Measurements from ENCODE around the gene ARHGAP12.

ARHGAP12 gene

DNA sequence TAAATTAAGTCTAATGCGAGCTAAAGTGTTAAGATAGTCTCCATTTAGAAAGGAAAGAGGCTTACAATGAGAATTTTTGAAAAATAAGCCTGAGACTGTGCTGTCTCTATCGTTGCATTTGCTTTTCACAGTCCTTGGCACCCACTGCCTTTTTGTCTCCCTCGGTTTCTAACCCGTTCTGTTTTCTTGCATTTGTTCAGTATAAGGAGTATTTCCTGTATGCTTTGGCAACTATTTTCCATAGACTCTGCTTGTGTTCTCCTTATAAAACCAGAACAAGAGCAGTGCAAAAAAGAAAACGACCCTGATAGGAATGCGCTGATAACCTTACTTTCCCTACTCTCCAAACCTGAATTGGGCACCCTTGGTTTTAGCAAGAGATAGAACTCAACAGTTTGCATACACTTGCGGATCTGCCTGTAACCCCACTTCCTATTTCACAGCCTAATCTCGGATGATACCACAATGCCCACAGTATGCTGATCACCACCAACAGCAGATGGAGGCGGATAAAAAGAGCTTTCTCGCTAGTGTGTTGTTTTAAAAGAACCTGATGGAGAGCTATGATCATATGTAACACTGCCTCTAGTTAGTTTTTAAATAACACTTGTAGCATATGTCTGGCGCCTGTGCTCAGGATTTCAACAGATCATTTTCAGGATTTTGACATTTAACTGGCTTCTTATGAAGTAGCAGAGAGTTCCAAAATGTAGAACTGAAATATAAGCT, 1.6 kb upstream of the ARHGAP12 start:
- peak; percentile 20 for DNase-seq (ENCODE audit: low read depth)
- TF ChIP-seq, protein P1, sequence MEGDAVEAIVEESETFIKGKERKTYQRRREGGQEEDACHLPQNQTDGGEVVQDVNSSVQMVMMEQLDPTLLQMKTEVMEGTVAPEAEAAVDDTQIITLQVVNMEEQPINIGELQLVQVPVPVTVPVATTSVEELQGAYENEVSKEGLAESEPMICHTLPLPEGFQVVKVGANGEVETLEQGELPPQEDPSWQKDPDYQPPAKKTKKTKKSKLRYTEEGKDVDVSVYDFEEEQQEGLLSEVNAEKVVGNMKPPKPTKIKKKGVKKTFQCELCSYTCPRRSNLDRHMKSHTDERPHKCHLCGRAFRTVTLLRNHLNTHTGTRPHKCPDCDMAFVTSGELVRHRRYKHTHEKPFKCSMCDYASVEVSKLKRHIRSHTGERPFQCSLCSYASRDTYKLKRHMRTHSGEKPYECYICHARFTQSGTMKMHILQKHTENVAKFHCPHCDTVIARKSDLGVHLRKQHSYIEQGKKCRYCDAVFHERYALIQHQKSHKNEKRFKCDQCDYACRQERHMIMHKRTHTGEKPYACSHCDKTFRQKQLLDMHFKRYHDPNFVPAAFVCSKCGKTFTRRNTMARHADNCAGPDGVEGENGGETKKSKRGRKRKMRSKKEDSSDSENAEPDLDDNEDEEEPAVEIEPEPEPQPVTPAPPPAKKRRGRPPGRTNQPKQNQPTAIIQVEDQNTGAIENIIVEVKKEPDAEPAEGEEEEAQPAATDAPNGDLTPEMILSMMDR (IDR thresholded peaks at IDR 0.05; ENCODE audit: low read length, missing control alignments), result no peak
- H3K4me3 ChIP-seq (replicated peaks; ENCODE audit: low read depth, low read length), result peak overlapping the region; percentile 79

DNA sequence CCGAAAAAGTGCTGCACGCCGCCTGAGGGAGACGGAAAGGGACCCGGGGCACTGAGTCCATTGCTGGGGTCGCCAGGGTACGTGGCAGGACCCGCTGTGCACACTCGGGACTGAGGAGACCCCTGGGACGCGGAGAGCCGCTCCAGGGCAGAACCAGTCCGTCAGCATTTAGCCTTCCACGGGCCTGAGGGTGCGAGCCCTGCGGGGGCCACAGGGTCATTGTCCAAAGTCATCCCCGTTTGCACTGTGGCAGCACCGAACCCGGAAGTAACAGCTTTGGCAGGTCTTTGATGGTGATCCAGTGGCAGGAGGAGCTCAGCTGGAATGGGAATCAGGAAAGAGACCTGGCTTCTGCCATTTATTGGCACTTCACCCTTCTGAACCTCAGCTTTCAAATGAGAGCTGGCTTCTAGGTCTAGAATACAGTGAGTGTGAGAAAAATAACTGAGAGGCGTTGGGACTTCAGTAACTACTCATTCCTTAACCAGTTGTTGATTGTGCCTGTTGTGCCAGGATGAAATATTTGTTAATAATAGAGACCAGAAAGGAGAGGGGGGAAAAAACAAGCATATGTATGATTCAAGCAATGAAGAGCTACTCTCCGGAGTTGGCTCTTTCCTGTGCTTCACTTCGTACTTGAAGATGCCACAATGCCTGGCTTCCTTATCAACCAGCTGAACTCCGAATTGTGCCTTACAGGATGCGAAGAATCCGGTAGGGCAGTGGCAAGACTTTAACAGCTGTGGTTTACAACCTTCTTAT, 811 bp upstream of the ARHGAP12 start:
- TF ChIP-seq, protein P1 (IDR thresholded peaks at IDR 0.05; ENCODE audit: low read length, missing control alignments), result no peak
- peak overlapping the region; percentile 79 for H3K4me3 ChIP-seq (replicated peaks; ENCODE audit: low read depth, low read length)
- DNase-seq (ENCODE audit: low read depth), result peak; percentile 30

DNA sequence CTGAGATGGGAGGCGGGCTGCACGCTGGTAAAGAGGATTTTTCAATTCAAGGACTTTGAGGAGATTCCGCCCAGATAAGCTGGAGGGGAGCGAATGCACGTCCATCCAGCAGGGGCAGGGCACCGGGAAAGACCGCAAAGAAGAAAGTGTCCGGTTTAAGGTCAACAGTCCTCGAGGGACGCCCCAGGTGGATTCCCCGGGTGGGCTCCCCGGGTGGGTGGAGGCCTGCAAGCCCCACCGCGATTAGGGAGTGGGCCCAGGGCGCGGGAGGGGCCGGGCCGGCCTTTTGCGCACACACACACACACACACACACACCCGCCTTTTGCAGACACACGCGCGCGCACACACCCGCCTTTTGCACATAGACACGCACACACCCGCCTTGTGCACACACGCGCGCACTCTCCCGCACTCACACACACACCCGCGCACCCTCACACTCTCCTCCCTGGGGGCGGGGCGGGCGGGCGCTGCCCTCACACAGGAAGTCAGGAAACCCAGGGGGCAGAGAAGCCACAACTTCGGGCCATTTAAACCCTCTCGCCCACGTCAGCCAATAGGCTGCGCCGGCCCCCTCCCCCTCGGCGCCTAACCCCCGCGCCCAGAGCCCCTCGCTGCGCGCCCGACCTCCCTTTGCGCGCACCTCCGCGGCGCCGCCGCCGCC, 615 bp downstream of the ARHGAP12 start:
- TF ChIP-seq, protein P1 (IDR thresholded peaks at IDR 0.05; ENCODE audit: low read length, missing control alignments), result peak; percentile 44
- peak; percentile 46 for DNase-seq (ENCODE audit: low read depth)
- peak overlapping the region; percentile 79 for H3K4me3 ChIP-seq (replicated peaks; ENCODE audit: low read depth, low read length)

GRCh38 chr10:31927565-31927883, 1.1 kb downstream of the ARHGAP12 start:
- TF ChIP-seq, protein P1 (IDR thresholded peaks at IDR 0.05; ENCODE audit: low read length, missing control alignments), result no peak
- peak overlapping the region; percentile 79 for H3K4me3 ChIP-seq (replicated peaks; ENCODE audit: low read depth, low read length)
- no peak for DNase-seq (ENCODE audit: low read depth)

DNA sequence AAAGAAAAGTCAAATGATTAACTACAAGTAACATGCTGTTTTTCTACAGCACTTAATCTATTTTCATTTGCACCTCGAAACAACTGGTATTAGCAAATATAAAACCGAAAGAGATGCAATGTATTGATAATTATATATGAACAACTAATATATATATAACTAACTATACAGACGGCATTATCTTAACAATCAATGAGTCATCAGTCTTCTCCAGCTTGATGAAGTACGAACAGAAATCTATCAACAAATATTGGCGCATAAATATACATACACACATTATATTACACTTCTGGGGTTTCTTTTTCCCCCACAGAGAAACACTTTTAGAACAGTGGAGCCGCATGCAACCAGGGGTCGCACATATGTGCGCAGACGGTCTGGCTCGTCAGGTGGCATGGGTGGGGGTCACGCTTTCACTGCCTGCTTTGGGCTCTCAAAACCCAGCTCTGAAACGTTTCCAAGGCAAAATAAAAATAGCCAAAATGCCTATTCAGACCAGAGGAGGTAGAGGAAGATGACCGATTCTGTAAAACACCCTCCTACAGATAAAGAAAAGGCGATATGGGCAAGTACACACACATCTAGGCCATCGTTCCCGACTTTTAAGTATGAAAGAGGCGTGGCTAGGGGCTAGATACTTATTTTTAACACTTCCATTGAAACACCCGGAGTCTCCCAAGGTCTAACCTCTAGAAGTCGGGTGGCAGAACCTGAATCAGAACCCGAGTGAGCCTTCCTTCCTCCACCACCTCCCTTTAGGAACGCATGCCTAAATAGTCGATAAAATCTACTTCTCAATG, 1.7 kb downstream of the ARHGAP12 start:
- no peak for DNase-seq (ENCODE audit: low read depth)
- H3K4me3 ChIP-seq (replicated peaks; ENCODE audit: low read depth, low read length), result peak overlapping the region; percentile 79
- TF ChIP-seq, protein P1 (IDR thresholded peaks at IDR 0.05; ENCODE audit: low read length, missing control alignments), result no peak

DNA sequence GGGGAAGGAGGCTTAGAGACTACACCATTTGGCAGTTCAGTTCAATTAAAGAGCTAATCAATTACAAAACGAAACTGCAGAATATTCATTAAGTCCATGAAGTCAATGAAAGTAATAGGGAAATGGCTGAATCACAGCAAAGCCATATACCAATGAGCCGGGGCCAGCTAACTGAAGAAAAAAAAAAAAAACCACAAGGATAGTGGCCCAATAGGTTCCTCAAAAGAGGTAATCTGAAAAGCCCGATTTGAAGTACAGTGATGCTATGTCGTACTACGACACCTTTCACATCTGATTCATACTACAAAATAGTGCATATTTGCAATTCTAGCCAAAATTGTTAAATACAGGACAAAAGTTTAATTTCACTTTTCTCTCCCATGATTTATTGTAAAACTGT, 2.5 kb downstream of the ARHGAP12 start:
- no peak overlapping the region for H3K4me3 ChIP-seq (replicated peaks; ENCODE audit: low read depth, low read length)
- DNase-seq (ENCODE audit: low read depth), result no peak
- TF ChIP-seq, protein P1 (IDR thresholded peaks at IDR 0.05; ENCODE audit: low read length, missing control alignments), result no peak
